ENCODE data around the gene IMP4.

IMP4 gene

DNA sequence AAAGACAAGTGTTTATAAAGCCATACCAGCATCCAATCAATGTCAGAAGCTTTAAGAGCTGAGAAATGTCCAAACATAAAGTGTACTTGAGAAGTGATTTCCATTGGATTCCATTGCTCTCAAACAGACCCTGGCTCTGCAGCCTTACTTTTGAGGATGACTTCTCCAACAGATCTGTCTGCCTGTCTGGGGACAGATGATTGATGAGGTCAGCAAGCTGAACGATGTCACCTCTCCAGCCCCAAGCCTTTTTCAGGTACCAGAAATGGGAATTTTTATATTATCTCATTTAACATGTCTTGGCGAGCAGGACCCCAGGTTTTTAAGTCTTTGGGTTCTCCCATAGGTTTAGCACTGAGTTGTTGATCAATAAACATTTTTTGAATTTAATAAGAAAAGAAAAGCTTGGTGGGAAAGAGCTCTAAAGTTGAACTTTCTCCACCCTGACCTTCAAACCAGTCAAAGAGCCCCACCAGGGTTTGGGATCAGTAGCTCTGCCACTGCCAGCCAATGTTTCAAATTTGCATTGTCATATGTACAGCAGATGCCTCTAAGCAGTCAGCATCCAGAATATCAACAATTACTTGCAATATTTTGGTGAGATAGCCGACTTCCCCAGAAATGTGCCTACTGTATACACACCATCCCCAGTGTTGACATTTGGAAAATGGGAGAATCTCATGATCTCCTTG, 35.7 kb downstream of the IMP4 start:
- peaks cover 50% of the 10 kb centered on the region for H3K79me2 ChIP-seq (ENCODE audit: low read length)
- H3K9me3 ChIP-seq (ENCODE audit: insufficient read depth, low read length), result no peaks in the 10 kb centered on the region
- H3K27me3 ChIP-seq (ENCODE audit: low read depth, low read length), result no peaks in the 10 kb centered on the region
- peaks cover 77% of the 10 kb centered on the region for H3K36me3 ChIP-seq (replicated peaks; ENCODE audit: low read depth, low read length)
- no peak overlapping the region for H3K9ac ChIP-seq (ENCODE audit: low read length)
- no peak overlapping the region for H3K27ac ChIP-seq (ENCODE audit: low read length)
- peaks cover 45% of the 10 kb centered on the region; the same call in 1 of the 2 replicates for H4K20me1 ChIP-seq (ENCODE audit: insufficient read depth, low read length)
- peaks cover 36% of the 10 kb centered on the region for H3K4me1 ChIP-seq (ENCODE audit: low read length)
- no peak overlapping the region for H3K4me2 ChIP-seq (ENCODE audit: low read length)
- H3K4me3 ChIP-seq (ENCODE audit: low read length), result no peak overlapping the region
- H2AFZ ChIP-seq (ENCODE audit: low read depth, low read length), result no peak overlapping the region
- TF ChIP-seq, protein P1, sequence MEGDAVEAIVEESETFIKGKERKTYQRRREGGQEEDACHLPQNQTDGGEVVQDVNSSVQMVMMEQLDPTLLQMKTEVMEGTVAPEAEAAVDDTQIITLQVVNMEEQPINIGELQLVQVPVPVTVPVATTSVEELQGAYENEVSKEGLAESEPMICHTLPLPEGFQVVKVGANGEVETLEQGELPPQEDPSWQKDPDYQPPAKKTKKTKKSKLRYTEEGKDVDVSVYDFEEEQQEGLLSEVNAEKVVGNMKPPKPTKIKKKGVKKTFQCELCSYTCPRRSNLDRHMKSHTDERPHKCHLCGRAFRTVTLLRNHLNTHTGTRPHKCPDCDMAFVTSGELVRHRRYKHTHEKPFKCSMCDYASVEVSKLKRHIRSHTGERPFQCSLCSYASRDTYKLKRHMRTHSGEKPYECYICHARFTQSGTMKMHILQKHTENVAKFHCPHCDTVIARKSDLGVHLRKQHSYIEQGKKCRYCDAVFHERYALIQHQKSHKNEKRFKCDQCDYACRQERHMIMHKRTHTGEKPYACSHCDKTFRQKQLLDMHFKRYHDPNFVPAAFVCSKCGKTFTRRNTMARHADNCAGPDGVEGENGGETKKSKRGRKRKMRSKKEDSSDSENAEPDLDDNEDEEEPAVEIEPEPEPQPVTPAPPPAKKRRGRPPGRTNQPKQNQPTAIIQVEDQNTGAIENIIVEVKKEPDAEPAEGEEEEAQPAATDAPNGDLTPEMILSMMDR (IDR thresholded peaks at IDR 0.05; ENCODE audit: low read depth, low read length), result no peak
- TF ChIP-seq EZH2phosphoT487 (IDR thresholded peaks at IDR 0.05; ENCODE audit: low read depth), result no peak

DNA sequence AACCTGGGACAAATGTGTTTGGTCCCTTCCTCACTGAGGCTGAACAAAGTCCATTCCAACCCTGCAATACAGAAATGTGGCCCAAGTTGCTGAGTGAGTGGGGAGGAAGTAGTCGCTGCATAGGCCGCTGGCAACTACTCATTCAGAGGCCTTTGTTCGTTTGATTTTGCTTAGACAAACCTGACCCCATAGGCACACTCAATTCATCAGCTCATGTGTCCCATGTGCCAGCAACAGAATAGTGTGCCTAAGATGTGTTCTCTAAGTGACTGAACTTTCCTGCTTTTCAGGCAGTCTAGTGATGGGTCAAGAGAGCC, 36.2 kb downstream of the IMP4 start:
- peaks cover 32% of the 10 kb centered on the region for H3K4me1 ChIP-seq (ENCODE audit: low read length)
- no peak overlapping the region for H3K9ac ChIP-seq (ENCODE audit: low read length)
- peaks cover 40% of the 10 kb centered on the region; the same call in 1 of the 2 replicates for H4K20me1 ChIP-seq (ENCODE audit: insufficient read depth, low read length)
- no peak overlapping the region for H3K4me3 ChIP-seq (ENCODE audit: low read length)
- H3K27me3 ChIP-seq (ENCODE audit: low read depth, low read length), result no peaks in the 10 kb centered on the region
- peaks cover 45% of the 10 kb centered on the region for H3K79me2 ChIP-seq (ENCODE audit: low read length)
- H3K9me3 ChIP-seq (ENCODE audit: insufficient read depth, low read length), result no peaks in the 10 kb centered on the region
- H3K27ac ChIP-seq (ENCODE audit: low read length), result no peak overlapping the region
- no peak overlapping the region for H3K4me2 ChIP-seq (ENCODE audit: low read length)
- TF ChIP-seq EZH2phosphoT487 (IDR thresholded peaks at IDR 0.05; ENCODE audit: low read depth), result no peak
- TF ChIP-seq, protein P1 (IDR thresholded peaks at IDR 0.05; ENCODE audit: low read depth, low read length), result no peak
- no peak overlapping the region for H2AFZ ChIP-seq (ENCODE audit: low read depth, low read length)
- peaks cover 73% of the 10 kb centered on the region for H3K36me3 ChIP-seq (replicated peaks; ENCODE audit: low read depth, low read length)

DNA sequence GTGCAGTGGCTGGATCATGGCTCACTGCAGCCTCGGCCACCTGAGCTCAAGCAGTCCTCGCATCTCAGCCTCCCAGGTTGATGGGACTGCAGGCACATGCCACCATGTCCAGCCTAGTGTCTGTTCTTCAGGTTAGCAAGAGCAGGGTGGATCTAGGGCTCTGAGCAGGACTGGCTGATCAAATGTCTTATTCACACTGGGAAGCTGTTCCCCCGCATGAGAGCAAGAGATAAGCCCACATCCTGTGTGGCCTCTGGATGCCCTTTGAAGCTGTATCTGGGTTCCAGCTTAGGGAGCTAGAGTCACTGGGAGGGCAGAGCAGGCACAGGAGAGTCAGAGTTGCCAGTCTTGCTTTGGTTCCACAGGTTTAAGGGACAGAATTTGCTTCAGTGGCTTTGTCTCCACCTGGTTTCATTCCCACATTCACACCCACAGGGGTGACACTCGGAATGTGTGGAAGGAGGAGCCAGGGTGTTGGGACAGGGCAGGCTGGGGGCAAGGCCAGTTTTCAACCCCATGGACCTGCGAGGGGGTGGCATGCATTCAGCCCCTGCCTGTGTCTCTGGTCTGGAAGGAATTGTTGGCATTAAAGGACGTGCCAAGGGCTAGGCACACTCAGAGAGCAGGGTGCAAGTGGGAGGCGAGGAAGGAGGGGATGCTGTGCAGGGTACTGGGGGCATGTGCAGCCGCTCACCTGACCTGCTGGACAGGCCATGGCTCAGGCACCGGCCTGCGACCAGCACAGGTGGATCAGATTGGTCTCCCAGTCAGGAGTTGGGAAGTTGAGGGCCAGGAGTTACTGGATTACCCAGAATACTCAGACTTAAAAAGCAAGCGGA, 37.6 kb downstream of the IMP4 start:
- no peak overlapping the region for H3K4me3 ChIP-seq (ENCODE audit: low read length)
- no peak overlapping the region for H3K4me2 ChIP-seq (ENCODE audit: low read length)
- peaks cover 32% of the 10 kb centered on the region for H4K20me1 ChIP-seq (ENCODE audit: insufficient read depth, low read length)
- H2AFZ ChIP-seq (ENCODE audit: low read depth, low read length), result no peak overlapping the region
- TF ChIP-seq, protein P1 (IDR thresholded peaks at IDR 0.05; ENCODE audit: low read depth, low read length), result no peak
- no peak for TF ChIP-seq EZH2phosphoT487 (IDR thresholded peaks at IDR 0.05; ENCODE audit: low read depth)
- peaks cover 34% of the 10 kb centered on the region for H3K4me1 ChIP-seq (ENCODE audit: low read length)
- H3K27me3 ChIP-seq (ENCODE audit: low read depth, low read length), result no peaks in the 10 kb centered on the region
- H3K79me2 ChIP-seq (ENCODE audit: low read length), result peaks cover 32% of the 10 kb centered on the region
- no peak overlapping the region for H3K27ac ChIP-seq (ENCODE audit: low read length)
- no peaks in the 10 kb centered on the region for H3K9me3 ChIP-seq (ENCODE audit: insufficient read depth, low read length)
- peaks cover 61% of the 10 kb centered on the region for H3K36me3 ChIP-seq (replicated peaks; ENCODE audit: low read depth, low read length)
- H3K9ac ChIP-seq (ENCODE audit: low read length), result no peak overlapping the region

DNA sequence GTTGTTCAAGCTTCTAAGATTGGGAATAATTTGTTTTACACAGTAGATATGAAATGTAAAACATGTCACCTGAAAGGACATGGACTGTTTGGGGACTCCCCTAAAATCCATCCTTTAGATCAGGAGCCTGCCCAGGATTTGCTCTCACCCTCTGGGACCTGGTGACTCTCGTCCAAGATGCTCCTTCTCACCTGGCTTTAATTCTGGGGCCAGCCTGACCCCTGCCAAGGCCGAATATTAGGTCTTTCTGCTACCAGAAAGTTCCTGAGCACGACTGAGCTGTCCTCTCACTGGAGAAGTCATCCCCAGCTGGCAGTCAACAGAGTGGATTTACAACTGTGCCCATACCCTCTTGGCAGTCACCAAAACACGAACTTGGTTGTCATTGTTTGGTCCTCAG, 38.4 kb downstream of the IMP4 start:
- Histone ChIP-seq H3K4me1 (ENCODE audit: low read length) (peaks cover 38% of the 10 kb centered on the region), H2AFZ (ENCODE audit: low read depth, low read length) (no peak overlapping the region), H3K4me2 (ENCODE audit: low read length) (no peak overlapping the region), H3K79me2 (ENCODE audit: low read length) (peaks cover 29% of the 10 kb centered on the region), H3K9me3 (ENCODE audit: insufficient read depth, low read length) (no peaks in the 10 kb centered on the region), H3K4me3 (ENCODE audit: low read length) (no peak overlapping the region), H3K36me3 (replicated peaks; ENCODE audit: low read depth, low read length) (peaks cover 55% of the 10 kb centered on the region), H3K27me3 (ENCODE audit: low read depth, low read length) (no peaks in the 10 kb centered on the region), H3K27ac (ENCODE audit: low read length) (no peak overlapping the region), H4K20me1 (ENCODE audit: insufficient read depth, low read length) (peaks cover 30% of the 10 kb centered on the region), H3K9ac (ENCODE audit: low read length) (no peak overlapping the region)
- TF ChIP-seq EZH2phosphoT487 (IDR thresholded peaks at IDR 0.05; ENCODE audit: low read depth), result no peak
- TF ChIP-seq, protein P1 (IDR thresholded peaks at IDR 0.05; ENCODE audit: low read depth, low read length), result no peak
